ENCODE results near the gene OSBP.

GRCh38 chr11:59556917-59557348 lies 58.6 kb downstream of the OSBP start:
- TF ChIP-seq CTCF (IDR thresholded peaks at IDR 0.05) (no peak), POLR2A (IDR thresholded peaks at IDR 0.05) (no peak), POLR2AphosphoS5 (IDR thresholded peaks at IDR 0.05) (no peak), EP300 (IDR thresholded peaks at IDR 0.05) (no peak)

All from upper lobe of left lung (tissue), 4 donors.